ENCODE data around the gene GYS1. TPM values are rescaled to one million over a fixed set of nuclear protein-coding genes. Genes with fewer than 3 reads are reported as not detected.

Gene GYS1
- total and polyA plus RNA-seq, 2 of the 8 experiments (the other 6 are each of a cell fraction or from before 2014, with no cell fraction given): 30.0 to 38.7 TPM

- no peak for DNase-seq (ENCODE audit: low read depth in 1 of 2, low spot score in 2 of 2)
- no peak overlapping the region for H3K23ac ChIP-seq (ENCODE audit: insufficient read length)
- H4K20me1 ChIP-seq (replicated peaks in 1 of 2; ENCODE audit: control insufficient read depth in 1 of 2, insufficient read depth in 2 of 2, low read length in 2 of 2): no peaks in the 10 kb centered on the region
- no peaks in the 10 kb centered on the region for H3K79me1 ChIP-seq (ENCODE audit: low read depth, low read length)
- no peak overlapping the region for H2BK15ac ChIP-seq (ENCODE audit: low read length)
- no peak overlapping the region for H3K4me2 ChIP-seq (ENCODE audit: insufficient read depth in 1 of 2, low read depth in 2 of 2, low read length in 2 of 2)
- H2BK5ac ChIP-seq (ENCODE audit: low read depth, low read length): no peak overlapping the region
- H2AK5ac ChIP-seq (ENCODE audit: low read depth, low read length): no peak overlapping the region
- no peak overlapping the region for H3K4me3 ChIP-seq (ENCODE audit: extremely low read depth in 1 of 4, insufficient read depth in 2 of 4, low read depth in 3 of 4, low read length in 4 of 4)
- no peaks in the 10 kb centered on the region for H3K36me3 ChIP-seq (ENCODE audit: control insufficient read depth in 2 of 4, insufficient read depth in 4 of 4, low read length in 3 of 4)
- ChIA-PET CTCF (ENCODE audit: partially characterized antibody) (interaction anchor here (0.9 to 8.1 kb wide), 5 partner anchors 10 to 52 kb away, joined by 3 to 46 read pairs (median 4); partner anchors contain the start of genes CGB2 and CGB7), POLR2A (ENCODE audit: partially characterized antibody) (interaction anchor here (0.8 to 1.2 kb wide), 2 partner anchors 13 to 58 kb away, joined by 3 read pairs; no protein-coding TSS in a partner anchor)
- no peaks in the 10 kb centered on the region for H3K9me3 ChIP-seq (ENCODE audit: insufficient read depth in 2 of 2, low read depth in 1 of 2, low read length in 1 of 2)
- no peak overlapping the region for H2BK120ac ChIP-seq (replicated peaks; ENCODE audit: low read depth, low read length)
- H3K23me2 ChIP-seq (ENCODE audit: low read depth, low read length): peaks cover 6% of the 10 kb centered on the region; the same call in 1 of the 2 replicates
- no peaks in the 10 kb centered on the region for H3K79me2 ChIP-seq (ENCODE audit: control insufficient read depth in 1 of 2, insufficient read depth in 2 of 2, low read length in 2 of 2)
- H2AFZ ChIP-seq (ENCODE audit: low read length): no peak overlapping the region
- H2BK12ac ChIP-seq (ENCODE audit: low read depth, low read length): no peak overlapping the region
- no peak overlapping the region for H3K9ac ChIP-seq (replicated peaks in 1 of 4; ENCODE audit: extremely low read depth in 1 of 4, low read depth in 3 of 4, low read length in 3 of 4)
- no peak overlapping the region for H3K18ac ChIP-seq (ENCODE audit: extremely low read depth, low read length)
- TF ChIP-seq KDM5A (IDR thresholded peaks at IDR 0.05; ENCODE audit: low read length): no peak
- no peak for TF ChIP-seq TAF1 (IDR thresholded peaks at IDR 0.05; ENCODE audit: low read depth, low read length)
- no peak for TF ChIP-seq FOSL1 (IDR thresholded peaks at IDR 0.05; ENCODE audit: insufficient read depth, low read depth, low read length)
- TF ChIP-seq SIRT6 (IDR thresholded peaks at IDR 0.05; ENCODE audit: low read length): no peak
- TF ChIP-seq SIX5 (IDR thresholded peaks at IDR 0.05; ENCODE audit: low read depth, low read length): no peak
- TF ChIP-seq SUZ12 (IDR thresholded peaks at IDR 0.05; ENCODE audit: low read length): no peak
- TF ChIP-seq POU5F1 (IDR thresholded peaks at IDR 0.05; ENCODE audit: low read depth, low read length): no peak
- no peak for TF ChIP-seq NRF1 (IDR thresholded peaks at IDR 0.05; ENCODE audit: low read depth, low read length)
- TF ChIP-seq CHD2 (IDR thresholded peaks at IDR 0.05; ENCODE audit: low read length): no peak
- no peak for TF ChIP-seq RNF2 (IDR thresholded peaks at IDR 0.05; ENCODE audit: borderline replicate concordance, low read depth, low read length, missing control alignments, poor library complexity, severe bottlenecking)
- no peak for TF ChIP-seq TBP (IDR thresholded peaks at IDR 0.05; ENCODE audit: low read depth, low read length)
- no peak for TF ChIP-seq EGR1 (IDR thresholded peaks at IDR 0.05; ENCODE audit: borderline replicate concordance, low read depth, low read length)
- TF ChIP-seq HDAC6 (IDR thresholded peaks at IDR 0.05; ENCODE audit: low read depth, low read length): no peak
- FAIRE-seq: no peak
- no peak overlapping the region for H3K14ac ChIP-seq (ENCODE audit: insufficient read length)
- H3K56ac ChIP-seq (replicated peaks; ENCODE audit: insufficient read length, low read depth, low read length): no peak overlapping the region
- H3K27me3 ChIP-seq (replicated peaks in 1 of 4; ENCODE audit: control insufficient read depth in 3 of 4, extremely low read depth in 1 of 4, insufficient read depth in 3 of 4, low read length in 3 of 4): peaks cover 0 to 15% (median 12%) of the 10 kb centered on the region in 4 experiments; a peak in 6 of 7 replicates
- H3K4ac ChIP-seq (replicated peaks; ENCODE audit: insufficient read length, low read depth, low read length): no peak overlapping the region
- no peak overlapping the region for H4K8ac ChIP-seq (ENCODE audit: extremely low read depth, insufficient read depth, low read length)
- H2BK20ac ChIP-seq (ENCODE audit: low read length): no peak overlapping the region
- 81% methylated on average over 9 of the region's 9 CpGs; no CpG with 5 or more reads in 1 of the 2 experiments for WGBS, 2 experiments (ENCODE audit: extremely low coverage in 1 of 2, insufficient coverage in 1 of 2, insufficient read length in 1 of 2, insufficient replicate concordance in 2 of 2, low coverage in 1 of 2, low lambda C conversion rate in 2 of 2, missing lambda C conversion rate in 1 of 2)
- H4K5ac ChIP-seq (ENCODE audit: insufficient read length, low read depth, low read length): no peak overlapping the region
- peaks cover 0 to 17% (median 8%) of the 10 kb centered on the region in 4 experiments; a peak in 5 of 7 replicates for H3K4me1 ChIP-seq (replicated peaks in 1 of 4; ENCODE audit: control insufficient read depth in 3 of 4, insufficient read depth in 4 of 4, low read length in 3 of 4)
- H3K27ac ChIP-seq (ENCODE audit: low read depth, low read length): no peak overlapping the region
- no peak overlapping the region for H4K91ac ChIP-seq (replicated peaks; ENCODE audit: insufficient read length, low read length)
Measured at GRCh38 chr19:49022116-49022515, 29.0 kb upstream of the GYS1 start.

Data from H1 (cell line).